Measurements from ENCODE around the gene TECR. TPM values are rescaled to one million over a fixed set of nuclear protein-coding genes. Genes with fewer than 3 reads are reported as not detected.
A peak's percentile ranks its signal among the peaks of the same experiment; 100 is the strongest.
"Not testable (repeated sequence)": the region's sequence is repeated elsewhere in the genome, so short reads cannot be mapped to it uniquely, and the experiment has no call there.

Gene TECR
- total and polyA plus RNA-seq, 2 of the 13 experiments (the other 11 are each of a cell fraction or from before 2014, with no cell fraction given): 54.9 to 121 TPM

- H3K36me3 ChIP-seq (replicated peaks in 1 of 2; ENCODE audit: control insufficient read depth in 1 of 2, insufficient read depth in 2 of 2, low read length in 2 of 2); H3K4me2 ChIP-seq (ENCODE audit: low read depth, low read length); BruUV-seq (replicated peaks); ATAC-seq; H3K27ac ChIP-seq (ENCODE audit: extremely low read length, insufficient read depth, low read length); H3K9ac ChIP-seq (ENCODE audit: insufficient read depth, low read depth, low read length); H2AFZ ChIP-seq (ENCODE audit: low read length); H4K20me1 ChIP-seq (ENCODE audit: insufficient read depth, low read length); intact Hi-C loops (cut with micrococcal nuclease; ENCODE audit: unreplicated experiment); DNase-seq (ENCODE audit: low spot score); in situ Hi-C loops (cut with HindIII; ENCODE audit: extremely low pct_ligation_motif_present, low pct_unique_long_range_greater_than_20kb); H3K9me3 ChIP-seq (ENCODE audit: low read length); H3K4me3 ChIP-seq (replicated peaks in 1 of 3; ENCODE audit: insufficient read depth in 1 of 3, low read depth in 2 of 3, low read length in 3 of 3); FAIRE-seq; H3K27me3 ChIP-seq (ENCODE audit: control insufficient read depth in 1 of 2, insufficient read depth in 2 of 2, low read length in 2 of 2): not testable (repeated sequence)
- ChIA-PET CTCF (ENCODE audit: low intra/inter-chr PET ratio, low total read pairs) (interaction anchor here (1.3 kb wide), 1 partner anchor 46 kb away, joined by 5 read pairs; no protein-coding TSS in a partner anchor), POLR2A (interaction anchor here (1.0 to 1.4 kb wide), 4 partner anchors 33 to 39 kb away, joined by 3 to 18 read pairs (median 5); partner anchors contain the start of gene DNAJB1)
- WGBS (ENCODE audit: low lambda C conversion rate): 48% methylated on average over 8 of the region's 8 CpGs
- peaks cover 33% of the 10 kb centered on the region for H3K79me2 ChIP-seq (ENCODE audit: insufficient read depth, low read length)
- TF ChIP-seq NR2F6 (IDR thresholded peaks at IDR 0.05): 0 out of 2 replicates have a peak, but pooled peaks have one; percentile 8
- 0 out of 2 replicates have a peak, but pooled peaks have one; percentile 17 for TF ChIP-seq NR2F6 (CRISPR knock-in tag; IDR thresholded peaks at IDR 0.05)
- TF ChIP-seq RARA (CRISPR knock-in tag; IDR thresholded peaks at IDR 0.05): peak; percentile 52
- TF ChIP-seq NR2F1 (CRISPR knock-in tag; IDR thresholded peaks at IDR 0.05): peak in 1 of 2 experiments; percentile 38; a peak in 1 of 4 replicates
- H3K4me1 ChIP-seq (ENCODE audit: insufficient read depth, low read length): peaks cover 61% of the 10 kb centered on the region
Measured at GRCh38 chr19:14552006-14552360, 22.6 kb downstream of the TECR start.

GRCh38 chr19:14553042-14553938 lies 23.9 kb downstream of the TECR start:
- TF ChIP-seq AGO2 (optimal IDR thresholded peaks at IDR 0.05; ENCODE audit: low read depth, low read length): peak; percentile 27
- TF ChIP-seq ZBTB44 (CRISPR knock-in tag; IDR thresholded peaks at IDR 0.05): no peak
- DNase-seq (ENCODE audit: low spot score) (no peak), FAIRE-seq (no peak), ATAC-seq (no peak)
- H3K4me1 ChIP-seq (ENCODE audit: insufficient read depth, low read length): peaks cover 61% of the 10 kb centered on the region
- H3K4me3 ChIP-seq (replicated peaks in 1 of 3; ENCODE audit: insufficient read depth in 1 of 3, low read depth in 2 of 3, low read length in 3 of 3): no peak overlapping the region; a peak in 1 of 6 replicates
- peaks cover 35% of the 10 kb centered on the region for H3K79me2 ChIP-seq (ENCODE audit: insufficient read depth, low read length)
- no peak overlapping the region for H2AFZ ChIP-seq (ENCODE audit: low read length)
- peak overlapping the region; percentile 54; the same call in 1 of the 2 replicates for H3K4me2 ChIP-seq (ENCODE audit: low read depth, low read length)
- BruUV-seq (replicated peaks): no TSS peak
- WGBS (ENCODE audit: low lambda C conversion rate): 97% methylated on average over 16 of the region's 35 CpGs
- no peaks in the 10 kb centered on the region for H3K27me3 ChIP-seq (ENCODE audit: control insufficient read depth in 1 of 2, insufficient read depth in 2 of 2, low read length in 2 of 2)
- in situ Hi-C loops (cut with HindIII; ENCODE audit: extremely low pct_ligation_motif_present, low pct_unique_long_range_greater_than_20kb) (no loop called here), intact Hi-C loops (cut with micrococcal nuclease; ENCODE audit: unreplicated experiment) (no loop called here)
- no peaks in the 10 kb centered on the region; the same call in 1 of the 2 replicates for H4K20me1 ChIP-seq (ENCODE audit: insufficient read depth, low read length)
- CTCF ChIA-PET (ENCODE audit: low intra/inter-chr PET ratio, low total read pairs): interaction anchor here (1.3 kb wide), 1 partner anchor 78 kb away, joined by 3 read pairs; the partner anchor contains the start of gene PTGER1
- no peaks in the 10 kb centered on the region for H3K9me3 ChIP-seq (ENCODE audit: low read length)
- POLR2A ChIA-PET: interaction anchor here (1.4 to 2.6 kb wide), 4 partner anchors 19 to 57 kb away, joined by 6 to 17 read pairs (median 12); partner anchors contain the start of genes DNAJB1, GIPC1 and NDUFB7
- peaks cover 2 to 5% of the 10 kb centered on the region in 2 experiments; a peak in 2 of 5 replicates for H3K36me3 ChIP-seq (replicated peaks in 1 of 2; ENCODE audit: control insufficient read depth in 1 of 2, insufficient read depth in 2 of 2, low read length in 2 of 2)
- H3K9ac ChIP-seq (ENCODE audit: insufficient read depth, low read depth, low read length): peak overlapping the region; percentile 36; the same call in 1 of the 2 replicates
- H3K27ac ChIP-seq (ENCODE audit: extremely low read length, insufficient read depth, low read length): peak overlapping the region; percentile 66
